Mucosa of rectum (tissue), 2 donors: Measurements from ENCODE around the gene SCAMP4.

Experiments
- H3K27ac ChIP-seq, 2 donors: one replicate each; pipeline ENCODE4 v1.7.0; 2013; ENCODE audit warnings: inconsistent platforms in 2 of 2, low read depth in 2 of 2, low read length in 2 of 2
- H3K27me3 ChIP-seq, 2 donors: one replicate each; pipeline ENCODE4 v1.7.0; 2013; ENCODE audit warnings: low read length in 2 of 2; ENCODE audit not compliant: control insufficient read depth in 2 of 2, insufficient read depth in 2 of 2
- H3K36me3 ChIP-seq, 2 donors: one replicate each; pipeline ENCODE4 v1.7.0; 2013; ENCODE audit warnings: low read length in 2 of 2; ENCODE audit not compliant: control insufficient read depth in 2 of 2, insufficient read depth in 2 of 2
- H3K4me1 ChIP-seq, 2 donors: one replicate each; pipeline ENCODE4 v1.7.0; 2013; ENCODE audit warnings: low read length in 2 of 2, mild to moderate bottlenecking in 1 of 2; ENCODE audit not compliant: control insufficient read depth in 2 of 2, insufficient read depth in 2 of 2
- H3K4me3 ChIP-seq, 2 donors: one replicate each; pipeline ENCODE4 v1.7.0; 2013; ENCODE audit warnings: low read length in 2 of 2
- H3K9ac ChIP-seq, 2 donors: one replicate each; pipeline ENCODE4 v1.7.0; 2013; ENCODE audit warnings: low read length in 2 of 2, low read depth in 1 of 2, mild to moderate bottlenecking in 1 of 2
- H3K9me3 ChIP-seq, 2 donors: one replicate each; pipeline ENCODE4 v1.7.0; 2013; ENCODE audit warnings: low read length in 2 of 2; ENCODE audit not compliant: control insufficient read depth in 2 of 2
- donor health status: healthy.
- donor health status: Normal muscosa, but diverticular disease.

The SCAMP4 gene

GRCh38 chr19:1954532-1954933 lies 49.3 kb downstream of the SCAMP4 start:
- Histone ChIP-seq H3K27me3 (no peaks in the 10 kb centered on the region), H3K9ac (no peak overlapping the region), H3K4me3 (no peak overlapping the region), H3K9me3 (no peaks in the 10 kb centered on the region), H3K27ac (no peak overlapping the region), H3K36me3 (peaks cover 3 to 11% of the 10 kb centered on the region in 2 donors), H3K4me1 (no peaks in the 10 kb centered on the region)

GRCh38 chr19:1955171-1956121 lies 50.2 kb downstream of the SCAMP4 start:
- no peaks in the 10 kb centered on the region for H3K27me3 ChIP-seq
- peaks cover 3 to 11% of the 10 kb centered on the region in 2 donors for H3K36me3 ChIP-seq
- no peaks in the 10 kb centered on the region for H3K4me1 ChIP-seq
- no peak overlapping the region for H3K4me3 ChIP-seq
- no peak overlapping the region for H3K27ac ChIP-seq
- no peaks in the 10 kb centered on the region for H3K9me3 ChIP-seq
- no peak overlapping the region for H3K9ac ChIP-seq

- Histone ChIP-seq H3K4me1 (no peaks in the 10 kb centered on the region), H3K4me3 (no peak overlapping the region), H3K27me3 (no peaks in the 10 kb centered on the region), H3K27ac (no peak overlapping the region), H3K36me3 (peaks cover 3 to 11% of the 10 kb centered on the region in 2 donors), H3K9me3 (no peaks in the 10 kb centered on the region), H3K9ac (no peak overlapping the region)
Observed at GRCh38 chr19:1956122-1956494, 50.9 kb downstream of the SCAMP4 start.

- Histone ChIP-seq H3K4me3 (no peak overlapping the region), H3K27me3 (no peaks in the 10 kb centered on the region), H3K9me3 (no peaks in the 10 kb centered on the region), H3K4me1 (no peaks in the 10 kb centered on the region), H3K27ac (no peak overlapping the region), H3K36me3 (peaks cover 3 to 11% of the 10 kb centered on the region in 2 donors), H3K9ac (no peak overlapping the region)
Observed at GRCh38 chr19:1956868-1957492, 51.8 kb downstream of the SCAMP4 start.

GRCh38 chr19:1957562-1958248 lies 52.5 kb downstream of the SCAMP4 start:
- Histone ChIP-seq H3K9ac (no peak overlapping the region), H3K4me3 (no peak overlapping the region), H3K36me3 (peaks cover 4 to 10% of the 10 kb centered on the region in 2 donors), H3K9me3 (no peaks in the 10 kb centered on the region), H3K27me3 (no peaks in the 10 kb centered on the region), H3K4me1 (no peaks in the 10 kb centered on the region), H3K27ac (no peak overlapping the region)

- Histone ChIP-seq H3K36me3 (peaks cover 0 to 10% of the 10 kb centered on the region in 2 donors), H3K9me3 (no peaks in the 10 kb centered on the region), H3K27ac (no peak overlapping the region), H3K27me3 (no peaks in the 10 kb centered on the region), H3K4me3 (no peak overlapping the region), H3K4me1 (no peaks in the 10 kb centered on the region), H3K9ac (no peak overlapping the region)
Observed at GRCh38 chr19:1959928-1960589, 54.9 kb downstream of the SCAMP4 start.

- H3K4me3 ChIP-seq: no peak overlapping the region
- no peaks in the 10 kb centered on the region for H3K4me1 ChIP-seq
- H3K27ac ChIP-seq: no peak overlapping the region
- no peak overlapping the region for H3K9ac ChIP-seq
- H3K9me3 ChIP-seq: no peaks in the 10 kb centered on the region
- H3K27me3 ChIP-seq: no peaks in the 10 kb centered on the region
- peaks cover 0 to 9% of the 10 kb centered on the region in 2 donors for H3K36me3 ChIP-seq
Observed at GRCh38 chr19:1961000-1961883, 56.0 kb downstream of the SCAMP4 start.

- Histone ChIP-seq H3K4me1 (no peaks in the 10 kb centered on the region), H3K4me3 (no peak overlapping the region), H3K9me3 (no peaks in the 10 kb centered on the region), H3K36me3 (peaks cover 0 to 7% of the 10 kb centered on the region in 2 donors), H3K27me3 (no peaks in the 10 kb centered on the region), H3K9ac (no peak overlapping the region), H3K27ac (no peak overlapping the region)
Observed at GRCh38 chr19:1962674-1963073, 57.5 kb downstream of the SCAMP4 start.

GRCh38 chr19:1967087-1967608 lies 61.9 kb downstream of the SCAMP4 start:
- Histone ChIP-seq H3K27ac (no peak overlapping the region), H3K27me3 (no peaks in the 10 kb centered on the region), H3K9ac (no peak overlapping the region), H3K4me1 (peaks cover 0 to 2% of the 10 kb centered on the region in 2 donors), H3K36me3 (peaks cover 6 to 11% of the 10 kb centered on the region in 2 donors), H3K4me3 (no peak overlapping the region), H3K9me3 (no peaks in the 10 kb centered on the region)
